ENCODE measurements around the gene ASB2.
A peak's percentile ranks its signal among the peaks of the same experiment; 100 is the strongest.

ASB2 gene

GRCh38 chr14:94001501-94002396 lies 25.4 kb upstream of the ASB2 start:
- DNase-seq (ENCODE audit: low read depth in 2 of 2), result peak in 1 of 2 donors; percentile 25

GRCh38 chr14:94001016-94001415 lies 24.6 kb upstream of the ASB2 start:
- DNase-seq (ENCODE audit: low read depth in 2 of 2), result no peak

DNA sequence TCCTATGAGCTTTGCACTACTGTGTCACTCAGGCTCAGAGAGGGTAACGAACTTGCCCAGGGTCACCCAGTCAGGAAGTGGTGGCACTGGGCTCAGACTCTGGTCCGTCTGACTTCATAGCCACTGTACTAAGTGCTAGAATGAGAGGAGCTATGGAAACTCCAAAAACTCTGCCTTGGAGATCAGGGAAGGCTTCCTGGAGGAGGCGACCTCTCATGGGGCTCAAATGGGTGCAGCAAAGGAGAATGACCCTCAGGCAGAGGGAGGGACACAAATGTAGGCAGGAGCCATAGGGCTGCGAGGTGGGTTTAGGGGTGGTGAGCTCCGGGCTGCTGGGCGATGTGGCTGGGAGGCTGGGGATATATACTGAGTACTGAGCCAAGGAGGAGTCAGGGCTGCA lies 23.9 kb upstream of the ASB2 start:
- DNase-seq (ENCODE audit: low read depth in 2 of 2), result no peak

- no peak for DNase-seq (ENCODE audit: low read depth in 2 of 2)
These were observed 23.2 kb upstream of the ASB2 start for GRCh38 chr14:93999573-93999972.

DNA sequence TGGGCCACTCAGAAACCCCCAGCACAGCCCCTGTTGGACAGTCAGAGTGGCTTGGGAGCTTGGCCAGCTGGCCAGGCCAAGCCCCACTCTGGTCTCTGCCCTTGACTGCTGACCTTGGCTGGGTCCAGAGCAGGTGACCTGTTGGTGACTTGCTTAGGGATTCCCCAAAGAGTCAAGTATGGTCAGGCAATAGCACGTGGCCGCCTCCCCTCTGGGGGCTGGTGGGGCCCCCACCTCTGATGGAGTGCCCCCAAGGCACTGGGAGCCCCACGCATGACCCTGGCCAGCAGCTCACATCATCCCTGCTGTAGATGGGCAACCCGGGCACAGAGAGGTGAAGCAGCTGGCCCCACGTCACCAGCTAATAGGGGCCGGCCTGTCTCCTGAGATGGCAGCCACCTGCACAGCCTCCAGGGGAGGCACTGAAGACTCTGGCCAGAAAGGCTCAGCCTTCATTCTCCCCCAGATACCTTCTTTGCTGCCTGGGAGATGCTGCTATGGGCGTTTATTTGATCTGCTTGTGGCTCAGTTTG lies 22.6 kb upstream of the ASB2 start:
- DNase-seq (ENCODE audit: low read depth in 2 of 2), result no peak

DNA sequence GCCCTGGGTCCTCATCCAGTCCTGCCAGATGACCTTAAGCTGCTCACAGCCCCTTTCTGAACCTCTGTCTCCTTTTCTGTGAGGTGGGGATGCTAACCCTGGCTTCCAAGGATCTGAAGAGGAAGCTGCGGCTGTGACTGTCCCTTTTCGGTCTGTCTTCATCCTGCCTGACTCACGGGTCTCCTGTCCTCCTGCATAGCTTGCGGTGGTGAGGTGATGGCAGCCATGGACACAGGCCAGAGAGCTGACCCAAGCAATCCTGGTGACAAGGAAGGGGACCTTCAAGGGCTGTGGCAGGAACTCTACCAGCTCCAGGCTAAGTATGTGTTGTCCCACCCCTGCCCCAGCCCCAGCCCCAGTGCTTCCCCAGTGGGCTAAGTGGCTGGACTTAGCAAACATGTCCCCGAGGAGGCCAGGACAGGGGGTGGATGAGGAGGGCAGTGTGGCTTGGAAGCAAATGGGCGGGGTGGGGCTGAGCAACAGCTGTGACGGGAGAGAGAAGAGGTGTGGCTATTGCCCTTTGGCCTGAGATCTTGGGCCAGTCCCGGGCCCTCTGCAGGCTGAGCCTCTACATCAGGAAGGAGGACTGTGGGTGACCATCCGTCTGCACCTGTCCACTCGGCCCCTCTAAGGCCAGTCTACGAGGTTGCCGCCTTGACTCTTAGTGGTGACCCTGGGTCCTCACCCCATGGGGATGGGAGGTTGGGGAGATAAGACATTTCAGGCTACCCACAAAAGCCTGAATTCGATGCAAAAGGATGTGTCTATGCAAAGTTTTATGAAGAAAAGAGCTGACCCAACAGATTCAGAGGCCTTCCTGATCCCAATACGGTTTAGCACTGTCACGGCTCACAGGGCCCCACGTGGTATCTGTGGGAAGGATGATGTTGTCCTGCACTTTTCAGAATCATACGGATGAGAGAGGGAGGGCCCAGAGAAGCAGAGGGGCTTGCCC lies 21.8 kb upstream of the ASB2 start:
- DNase-seq (ENCODE audit: low read depth in 2 of 2), result no peak

GRCh38 chr14:93997082-93997481 lies 20.7 kb upstream of the ASB2 start, which contains the start of gene CCDC197:
CCDC197 (plus strand) TSS chr14:93997301; CDS start chr14:93998132, 831 bp downstream.
- no peak for DNase-seq (ENCODE audit: low read depth in 2 of 2)

DNA sequence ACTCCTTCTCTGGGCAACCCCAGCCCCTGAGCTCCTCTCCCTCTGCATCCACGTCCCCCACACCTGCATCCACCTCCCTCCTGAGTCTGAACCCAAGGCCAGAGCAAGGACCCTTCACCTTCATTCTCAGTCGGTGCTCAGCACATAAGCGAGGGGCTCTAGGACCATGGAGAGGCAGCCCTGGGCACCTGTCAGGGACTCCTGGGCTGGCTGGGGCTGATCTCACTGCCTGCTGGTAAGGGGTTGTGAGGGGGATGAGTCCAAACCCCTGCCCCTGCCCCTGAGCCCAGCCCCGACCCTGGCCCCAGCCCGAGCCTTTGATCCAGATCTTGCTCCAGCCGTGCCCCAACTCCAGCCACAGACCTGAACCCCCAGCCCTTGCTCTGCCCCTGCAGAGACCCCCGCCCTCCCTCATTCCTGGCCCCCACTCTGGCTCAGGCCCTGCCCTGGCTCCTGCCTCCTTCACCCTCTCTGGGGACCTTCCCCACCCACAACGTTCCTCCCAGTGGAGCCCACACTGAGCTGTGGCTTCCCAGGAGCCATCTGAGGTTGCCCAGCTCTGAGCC lies 19.8 kb upstream of the ASB2 start:
- no peak for DNase-seq (ENCODE audit: low read depth in 2 of 2)

DNA sequence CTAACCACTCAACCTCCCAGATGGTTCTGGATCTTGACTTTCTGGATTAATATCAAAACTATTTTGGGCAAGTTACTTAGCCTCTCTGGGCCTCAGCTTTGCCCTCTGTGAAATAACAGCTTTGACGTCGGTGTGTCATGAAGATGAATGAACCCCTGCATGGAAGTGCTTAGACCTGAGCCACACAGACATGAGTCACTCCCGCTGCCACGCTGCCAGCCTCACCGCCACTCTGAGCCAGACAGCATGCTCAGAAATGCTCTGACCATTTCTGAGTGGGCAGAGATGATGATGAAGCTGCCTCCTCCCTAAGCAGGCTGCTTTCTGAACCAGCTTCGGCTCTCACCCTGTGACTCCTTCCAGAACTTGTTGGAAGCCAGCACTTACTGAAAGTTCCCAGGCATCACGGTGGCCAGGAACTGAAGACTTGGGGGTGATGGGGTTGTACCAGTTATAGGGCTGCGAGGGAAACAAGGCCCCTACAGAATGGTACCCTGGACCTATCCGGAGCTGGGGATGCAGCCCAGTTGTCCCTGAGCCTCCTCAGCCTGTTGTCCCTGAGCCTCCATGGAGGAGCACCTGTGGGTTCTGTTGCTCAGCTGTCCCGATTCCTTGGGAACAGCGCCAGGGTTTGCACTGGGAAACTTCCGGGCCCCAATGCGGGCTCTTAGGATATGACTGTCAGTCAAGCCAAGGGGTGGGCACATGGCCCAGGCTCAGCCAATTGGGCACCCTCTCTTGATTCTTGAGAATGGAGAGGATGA lies 18.7 kb upstream of the ASB2 start:
- DNase-seq (ENCODE audit: low read depth in 2 of 2), result peak in 1 of 2 donors; percentile 34

GRCh38 chr14:93993382-93993781 lies 17.0 kb upstream of the ASB2 start:
- DNase-seq (ENCODE audit: low read depth in 2 of 2), result no peak

GRCh38 chr14:93991649-93992048 lies 15.3 kb upstream of the ASB2 start:
- no peak for DNase-seq (ENCODE audit: low read depth in 2 of 2)

GRCh38 chr14:93991212-93991611 lies 14.8 kb upstream of the ASB2 start:
- no peak for DNase-seq (ENCODE audit: low read depth in 2 of 2)

GRCh38 chr14:93989939-93990338 lies 13.6 kb upstream of the ASB2 start:
- no peak for DNase-seq (ENCODE audit: low read depth in 2 of 2)

DNA sequence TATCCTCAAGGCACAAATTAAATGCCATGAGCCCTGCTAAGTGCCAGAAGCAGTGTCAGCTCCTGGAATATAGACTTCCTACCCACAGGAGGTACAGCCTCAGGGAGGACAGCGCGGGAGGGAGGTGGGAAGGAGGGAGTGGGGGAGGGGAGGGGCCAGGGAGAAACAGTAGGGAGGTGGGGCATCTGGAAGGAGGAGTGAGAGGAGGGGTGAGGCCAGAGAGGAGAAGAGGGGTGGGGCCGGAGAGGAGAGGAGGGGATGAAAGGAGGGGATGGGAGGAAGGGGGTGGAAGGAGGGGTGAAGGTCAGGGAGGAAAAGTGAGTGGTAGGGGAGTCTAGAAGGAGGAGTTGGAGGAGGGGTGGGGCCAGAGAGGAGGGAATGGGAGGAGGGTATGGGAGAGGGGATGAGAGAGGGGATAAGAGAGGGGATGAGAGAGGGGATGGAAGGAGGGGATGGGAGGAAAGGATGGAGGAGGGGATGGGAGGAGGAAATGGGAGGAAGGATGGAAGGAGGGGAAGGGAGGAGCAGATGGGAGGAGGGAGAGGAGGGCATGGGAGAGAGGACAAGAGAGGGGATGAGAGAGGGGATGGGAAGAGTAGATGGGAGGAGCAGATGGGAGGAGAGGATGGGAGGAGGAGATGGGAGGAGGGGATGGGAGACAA lies 11.6 kb upstream of the ASB2 start:
- no peak for DNase-seq (ENCODE audit: low read depth in 2 of 2)

DNA sequence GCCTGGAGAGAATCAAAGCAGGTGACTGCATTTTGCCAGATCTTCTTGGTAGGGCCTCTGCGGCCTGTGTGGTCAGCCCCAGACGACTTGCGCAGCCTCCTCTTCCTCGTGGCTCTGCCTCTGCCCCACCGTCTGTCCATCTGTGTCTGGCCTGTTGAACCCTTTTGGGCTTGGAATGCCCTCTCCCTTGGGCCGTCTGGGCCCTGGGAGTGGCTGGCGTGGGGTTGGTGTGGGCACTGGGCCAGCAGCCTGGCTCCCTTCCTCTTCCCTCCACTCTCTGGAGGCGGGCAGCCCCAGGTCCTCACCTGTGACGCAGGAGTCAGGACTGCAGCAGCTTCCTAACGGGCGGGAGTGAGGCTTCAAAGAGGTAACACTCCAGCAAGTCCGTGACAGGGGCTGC lies 11.0 kb upstream of the ASB2 start:
- DNase-seq (ENCODE audit: low read depth in 2 of 2), result no peak

DNA sequence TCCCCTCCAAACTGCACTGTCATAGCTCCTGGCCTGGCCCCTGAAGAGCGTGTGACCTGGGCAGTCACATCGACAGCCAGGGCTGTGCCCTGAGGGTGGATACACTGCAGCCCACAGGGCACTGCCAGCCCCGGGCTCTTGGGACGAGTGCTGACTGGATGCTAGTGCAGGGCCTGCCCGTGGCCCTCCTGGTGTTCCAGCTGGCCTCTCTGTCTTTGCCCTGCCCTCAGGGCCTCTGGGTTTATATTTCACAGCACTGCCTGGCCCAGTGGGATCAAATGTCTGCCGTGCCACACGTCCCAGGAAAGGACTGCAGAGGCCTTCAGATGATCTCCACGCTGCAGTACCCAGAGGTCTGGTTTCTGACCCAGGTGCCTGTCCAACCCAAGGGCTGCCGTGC lies 10.6 kb upstream of the ASB2 start:
- no peak for DNase-seq (ENCODE audit: low read depth in 2 of 2)

DNA sequence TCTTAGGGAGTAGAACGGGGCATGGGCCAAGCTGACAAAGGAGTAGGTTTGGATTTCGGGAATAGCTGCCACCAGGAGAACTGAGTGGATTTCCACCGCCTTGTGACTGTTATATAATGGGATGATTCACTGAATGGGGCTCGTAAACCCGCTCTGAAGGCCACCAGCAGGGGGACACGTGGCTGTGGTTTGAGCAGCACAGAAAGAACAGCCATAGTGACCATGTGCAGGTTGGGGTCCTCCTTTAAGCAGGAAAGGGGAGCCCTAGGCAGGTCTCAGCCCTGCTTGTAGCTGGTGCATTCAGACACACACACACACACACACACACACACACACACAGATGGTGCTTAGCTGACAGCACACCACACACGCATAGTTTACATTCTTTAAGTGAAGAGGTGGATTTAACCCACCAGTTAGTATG lies 8.6 kb upstream of the ASB2 start:
- no peak for DNase-seq (ENCODE audit: low read depth in 2 of 2)

DNA sequence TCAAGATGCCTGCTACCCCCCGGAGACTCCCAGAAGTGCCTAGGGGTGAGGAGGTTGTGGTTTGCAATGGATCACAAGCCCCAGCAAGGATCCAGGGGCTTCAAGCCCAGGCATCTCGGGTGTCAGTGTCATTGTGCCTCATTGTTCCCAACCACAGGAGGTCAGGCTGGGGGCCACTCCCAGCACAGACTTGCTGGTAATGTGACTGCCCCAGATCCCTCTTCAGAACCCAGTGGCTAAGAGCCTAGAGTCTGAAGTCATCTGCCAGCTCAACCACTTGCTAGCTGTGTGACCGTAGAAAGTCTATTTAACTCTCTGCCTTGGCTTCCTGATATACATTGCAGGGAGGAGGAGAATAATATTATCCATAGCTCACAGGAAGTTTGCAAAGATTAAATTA lies 7.7 kb upstream of the ASB2 start:
- DNase-seq (ENCODE audit: low read depth in 2 of 2), result no peak

DNA sequence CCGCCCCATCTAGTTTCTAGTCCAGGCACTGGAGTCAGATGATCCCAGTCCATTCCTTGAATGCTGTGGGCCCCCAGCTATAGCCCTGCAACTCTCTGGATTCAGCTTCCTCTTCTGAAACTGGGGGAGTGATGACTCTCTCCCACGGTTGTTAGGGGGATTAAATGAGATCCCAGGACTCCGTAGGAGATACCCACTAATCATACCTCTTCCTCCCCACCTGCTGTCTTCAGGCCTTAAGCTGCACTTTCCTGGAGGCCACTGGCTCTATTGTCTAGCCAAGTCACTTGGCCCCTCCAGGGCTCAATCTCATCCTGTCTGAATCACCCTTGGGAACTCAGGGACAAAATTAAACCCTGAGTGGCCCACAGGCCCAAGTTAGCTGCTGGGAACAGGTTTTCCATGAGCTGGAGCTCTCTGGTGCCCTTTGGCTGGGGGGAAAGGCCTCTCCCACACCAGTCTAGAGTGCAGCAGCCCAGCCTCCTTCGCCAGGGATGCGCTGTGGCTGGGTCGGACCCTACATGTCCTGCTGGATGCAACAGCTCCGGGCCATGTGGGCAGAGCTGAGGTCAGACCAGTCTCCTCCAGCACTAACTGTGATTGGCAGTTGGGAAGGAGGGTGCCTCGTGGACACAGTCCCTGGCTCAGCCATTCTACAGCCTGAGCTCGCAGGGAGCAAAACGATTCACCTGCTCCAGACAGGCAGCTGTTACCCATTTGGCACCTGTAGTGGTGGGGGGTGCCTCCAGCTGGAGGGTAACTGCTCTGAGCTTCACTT lies 6.0 kb upstream of the ASB2 start:
- DNase-seq (ENCODE audit: low read depth in 2 of 2), result no peak

Data from stimulated activated CD4-positive, alpha-beta T cell treated with anti-CD3 and anti-CD28 coated beads, Interleukin-1b, Interleukin-23, amount 100 ng/mL, for 1 hour (primary cell).